K562 treated with DMSO at 1 percent for 4 hours (cell line): ENCODE results near the gene IGFBP4. TPM values are rescaled to one million over a fixed set of nuclear protein-coding genes. Genes with fewer than 3 reads are reported as not detected.

Experiments
- total RNA-seq: library from RNA; unstranded; fragments of 300-600 nt; gene quantifications from 2 replicates; pipeline ENCODE4 v1.2.3, GENCODE V29; 2022; ENCODE audit not compliant: insufficient read depth

IGFBP4 gene
- total RNA-seq = 183 and 189 TPM in 2 replicates

DNA sequence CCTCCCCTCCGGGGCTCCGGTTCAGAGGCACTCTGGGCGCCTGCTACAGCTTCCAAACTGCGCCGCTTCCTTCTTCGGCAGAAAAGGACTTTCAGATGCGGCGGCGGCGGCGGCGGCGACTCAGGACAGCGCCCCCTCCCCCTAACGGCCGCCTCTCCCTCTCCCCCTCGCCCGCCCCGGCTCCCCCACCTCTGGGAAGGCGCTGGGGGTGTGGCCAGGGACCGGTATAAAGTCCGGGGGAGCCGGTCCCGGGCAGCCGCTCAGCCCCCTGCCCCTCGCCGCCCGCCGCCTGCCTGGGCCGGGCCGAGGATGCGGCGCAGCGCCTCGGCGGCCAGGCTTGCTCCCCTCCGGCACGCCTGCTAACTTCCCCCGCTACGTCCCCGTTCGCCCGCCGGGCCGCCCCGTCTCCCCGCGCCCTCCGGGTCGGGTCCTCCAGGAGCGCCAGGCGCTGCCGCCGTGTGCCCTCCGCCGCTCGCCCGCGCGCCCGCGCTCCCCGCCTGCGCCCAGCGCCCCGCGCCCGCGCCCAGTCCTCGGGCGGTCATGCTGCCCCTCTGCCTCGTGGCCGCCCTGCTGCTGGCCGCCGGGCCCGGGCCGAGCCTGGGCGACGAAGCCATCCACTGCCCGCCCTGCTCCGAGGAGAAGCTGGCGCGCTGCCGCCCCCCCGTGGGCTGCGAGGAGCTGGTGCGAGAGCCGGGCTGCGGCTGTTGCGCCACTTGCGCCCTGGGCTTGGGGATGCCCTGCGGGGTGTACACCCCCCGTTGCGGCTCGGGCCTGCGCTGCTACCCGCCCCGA, at the start of gene IGFBP4:
IGFBP4 (plus strand) TSS at position 255 of the 792 bp plus-strand sequence; CDS start at position 541, 286 bp downstream.

GRCh38 chr17:40417609-40418427, 25.4 kb upstream of the IGFBP4 start, which contains the start of gene TOP2A:
TSS of gene TOP2A (minus strand) at chr17:40417896. CDS start at chr17:40417791, 105 bp downstream.

GRCh38 chr17:40501499-40501911, 58.3 kb downstream of the IGFBP4 start, which contains the start of gene TNS4:
TSS of gene TNS4 (minus strand) at chr17:40501623. CDS start at chr17:40496425, 5,198 bp downstream.

Other genes with a start within 250 kb of the IGFBP4 start
- 10.8 and 14.4 TPM in 2 replicates for gene WIPF2, start 224.1 kb upstream of the IGFBP4 start, total RNA-seq
- 66.1 and 66.2 TPM in 2 replicates for gene CDC6, start 155.6 kb upstream of the IGFBP4 start, total RNA-seq
- gene RARA, start 134.3 kb upstream of the IGFBP4 start, total RNA-seq = 17.8 and 17.9 TPM in 2 replicates
- gene GJD3, start 78.7 kb upstream of the IGFBP4 start, total RNA-seq = 10.8 and 14.0 TPM in 2 replicates
- 153 and 167 TPM in 2 replicates for gene TOP2A, start 25.6 kb upstream of the IGFBP4 start, total RNA-seq
- gene TNS4, start 58.2 kb downstream of the IGFBP4 start, total RNA-seq = 0.13 TPM in 1 of 2 replicates, not detected in the other
- gene CCR7, start 122.0 kb downstream of the IGFBP4 start, total RNA-seq = 0.38 TPM in 1 of 2 replicates, not detected in the other
- 58.8 and 60.4 TPM in 2 replicates for gene SMARCE1, start 204.4 kb downstream of the IGFBP4 start, total RNA-seq
- gene KRT222, start 221.7 kb downstream of the IGFBP4 start, total RNA-seq = not detected in 2 replicates